Thyroid gland (tissue), 4 donors: Measurements from ENCODE around the gene PABPN1L. TPM values are rescaled to one million over a fixed set of nuclear protein-coding genes. Genes with fewer than 3 reads are reported as not detected.

ENCODE experiments used
- DNase-seq, 2 donors: peaks; one replicate each; pipeline ENCODE4 v3.0.0-alpha.2; 2019
- H3K27ac ChIP-seq, 3 donors: fragments of 200-600 bp; sonication (generic); 1 replicate in 2 of 3; 2 replicates in 1 of 3; pipeline ENCODE4 v1.5.1; 2016 to 2019; ENCODE audit warnings: mild to moderate bottlenecking in 1 of 3, moderate library complexity in 1 of 3
- H3K27me3 ChIP-seq: fragments of 200-600 bp; sonication (generic); one replicate; pipeline ENCODE4 v1.5.1; 2019
- H3K36me3 ChIP-seq, 2 donors: fragments of 200-600 bp; sonication (generic); one replicate each; pipeline ENCODE4 v1.5.1; 2016 to 2019
- H3K4me1 ChIP-seq, 2 donors: fragments of 200-600 bp; sonication (generic); one replicate each; pipeline ENCODE4 v1.5.1; 2017 to 2019
- H3K4me3 ChIP-seq, 3 donors: fragments of 200-600 bp; sonication (generic); replicated peaks in 1 of 3; 1 replicate in 2 of 3; 2 replicates in 1 of 3; pipeline ENCODE4 v1.5.1; 2016; ENCODE audit warnings: mild to moderate bottlenecking in 1 of 3
- H3K9me3 ChIP-seq: fragments of 200-600 bp; sonication (generic); one replicate; pipeline ENCODE4 v1.5.1; 2017
- CTCF ChIP-seq, 6 experiments: fragments of 200-600 bp in 3 of 6; fragments of 450-650 bp in 3 of 6; sonication (generic) in 3 of 6; IDR thresholded peaks; one replicate each; pipeline ENCODE4 v1.5.1; 2016 to 2019; ENCODE audit warnings: antibody characterized with exemption in 6 of 6, mild to moderate bottlenecking in 2 of 6, inconsistent platforms in 1 of 6, moderate library complexity in 1 of 6
- POLR2A ChIP-seq, 2 donors: fragments of 450-650 bp; IDR thresholded peaks; one replicate each; pipeline ENCODE4 v1.6.1; 2017; ENCODE audit warnings: antibody characterized with exemption in 2 of 2, mild to moderate bottlenecking in 2 of 2, moderate library complexity in 1 of 2
- WGBS, 2 donors: methylation state at CpG; one replicate each; pipeline ENCODE4 v1.1.5; 2017; 5-methylcytosine and 5-hydroxymethylcytosine counted together
- intact Hi-C: fragments of 100-400 bp; cut with DNase I; formaldehyde crosslinking; loops from one replicate; pipeline ENCODE4 v1.15.1; 2023
- total RNA-seq, 4 donors: library from RNA; depleted of rRNA; stranded (reverse); fragments of >200 nt; gene quantifications; one replicate each; pipeline ENCODE4 v1.2.3, GENCODE V29; 2016

PABPN1L gene
- total RNA-seq, 4 donors from 2014 or later, result not detected

- TF ChIP-seq POLR2A (IDR thresholded peaks at IDR 0.05) (no peak), CTCF (IDR thresholded peaks at IDR 0.05) (no peak)
- no peaks in the 10 kb centered on the region for H3K4me1 ChIP-seq
- intact Hi-C loops, result no loop called here
- peaks cover 8 to 10% of the 10 kb centered on the region in 2 donors for H3K36me3 ChIP-seq
- 92 to 96% methylated on average over 19 of the region's 19 CpGs for whole genome bisulfite sequencing, 2 donors
- H3K27ac ChIP-seq, result no peak overlapping the region
- DNase-seq, result no peak
- no peaks in the 10 kb centered on the region for H3K9me3 ChIP-seq
- H3K27me3 ChIP-seq, result no peaks in the 10 kb centered on the region
- H3K4me3 ChIP-seq, result no peak overlapping the region
These were observed 27.9 kb downstream of the PABPN1L start for GRCh38 chr16:88838566-88838965.

DNA sequence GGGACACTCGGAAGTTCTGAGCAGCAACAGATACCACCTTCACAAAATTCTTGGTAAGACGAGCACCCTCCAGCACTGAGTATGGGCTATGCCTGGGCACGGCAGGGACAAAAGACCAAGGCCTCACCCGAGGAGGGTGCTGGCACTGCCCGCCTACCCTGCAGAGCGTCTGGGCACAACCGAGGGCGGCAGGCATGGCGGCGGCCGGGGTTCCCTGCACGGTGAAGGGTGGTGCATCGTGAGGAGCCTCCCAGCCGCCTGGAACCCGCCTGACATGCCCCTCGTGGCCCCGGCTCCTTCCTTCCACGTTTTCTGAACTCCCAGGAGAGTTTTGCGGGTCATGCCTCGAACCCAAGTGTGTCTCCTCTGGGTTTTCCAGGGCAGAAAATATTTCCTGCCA is 28.7 kb downstream of the PABPN1L start:
- WGBS, 2 donors, result 94 to 97% methylated on average over 9 to 18 of the region's 20 CpGs
- intact Hi-C loops, result no loop called here
- no peaks in the 10 kb centered on the region for H3K9me3 ChIP-seq
- H3K27me3 ChIP-seq, result no peaks in the 10 kb centered on the region
- no peak for DNase-seq
- H3K36me3 ChIP-seq, result peaks cover 8 to 10% of the 10 kb centered on the region in 2 donors
- no peaks in the 10 kb centered on the region for H3K4me1 ChIP-seq
- TF ChIP-seq POLR2A (IDR thresholded peaks at IDR 0.05), result no peak
- no peak for TF ChIP-seq CTCF (IDR thresholded peaks at IDR 0.05)
- no peak overlapping the region for H3K27ac ChIP-seq
- no peak overlapping the region for H3K4me3 ChIP-seq

- intact Hi-C loops, result no loop called here
These were observed 29.7 kb downstream of the PABPN1L start for GRCh38 chr16:88836791-88837190.

DNA sequence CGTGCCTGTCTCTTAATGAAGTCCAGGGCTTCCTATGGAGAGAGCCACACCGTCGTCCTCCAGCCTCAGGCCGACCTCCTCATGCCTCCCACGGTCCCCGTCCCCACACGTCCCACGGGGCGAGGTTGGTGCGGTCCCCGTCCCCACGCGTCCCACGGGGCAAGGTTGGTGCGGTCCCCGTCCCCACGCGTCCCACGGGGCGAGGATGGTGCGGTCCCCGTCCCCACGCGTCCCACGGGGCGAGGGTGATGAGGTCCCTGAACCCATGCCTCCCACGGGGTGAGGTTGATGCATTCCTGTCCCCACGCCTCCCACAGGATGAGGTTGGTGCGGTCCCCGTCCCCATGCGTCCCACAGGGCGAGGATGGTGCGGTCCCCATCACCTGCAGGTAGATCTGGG is 30.6 kb downstream of the PABPN1L start:
- DNase-seq, result no peak
- WGBS, 2 donors, result 94 to 96% methylated on average over 32 to 33 of the region's 33 CpGs
- Histone ChIP-seq H3K27me3 (no peaks in the 10 kb centered on the region), H3K36me3 (peaks cover 8 to 10% of the 10 kb centered on the region in 2 donors), H3K4me1 (no peaks in the 10 kb centered on the region), H3K27ac (no peak overlapping the region), H3K9me3 (no peaks in the 10 kb centered on the region), H3K4me3 (no peak overlapping the region)
- TF ChIP-seq POLR2A (IDR thresholded peaks at IDR 0.05), result no peak
- TF ChIP-seq CTCF (IDR thresholded peaks at IDR 0.05), result no peak
- intact Hi-C loops, result no loop called here

More at GRCh38 chr16:88836791-88837190, 29.7 kb downstream of the PABPN1L start:
- no peaks in the 10 kb centered on the region for H3K4me1 ChIP-seq
- H3K4me3 ChIP-seq, result no peak overlapping the region
- 86 to 97% methylated on average over 11 to 14 of the region's 17 CpGs for WGBS, 2 donors
- peaks cover 8 to 10% of the 10 kb centered on the region in 2 donors for H3K36me3 ChIP-seq
- no peaks in the 10 kb centered on the region for H3K9me3 ChIP-seq
- no peak for DNase-seq
- H3K27ac ChIP-seq, result no peak overlapping the region
- no peaks in the 10 kb centered on the region for H3K27me3 ChIP-seq
- TF ChIP-seq POLR2A (IDR thresholded peaks at IDR 0.05), result no peak
- TF ChIP-seq CTCF (IDR thresholded peaks at IDR 0.05), result no peak

DNA sequence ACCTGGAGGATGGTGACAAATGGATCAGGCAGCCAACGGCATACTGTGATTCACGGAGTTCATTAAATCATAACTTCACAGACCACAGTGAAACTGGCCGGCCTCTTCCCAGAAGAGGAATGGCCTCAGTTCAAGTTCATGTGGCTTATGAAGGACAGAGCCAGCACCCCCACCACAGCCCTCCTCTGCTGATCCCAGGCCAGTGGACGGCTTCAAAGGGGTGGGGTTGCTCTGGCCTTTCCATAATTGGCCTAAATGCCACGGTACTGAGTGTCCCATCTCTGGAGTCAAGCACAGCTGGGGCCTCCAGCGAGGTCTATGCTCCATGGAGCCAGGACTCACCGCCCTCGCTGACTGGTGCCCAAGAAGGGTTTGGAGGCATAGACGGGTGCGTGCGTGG is 31.1 kb downstream of the PABPN1L start:
- H3K27me3 ChIP-seq, result no peaks in the 10 kb centered on the region
- DNase-seq, result peak in 1 of 2 donors; percentile 21

More for the DNA sequence above, 31.1 kb downstream of the PABPN1L start:
- Histone ChIP-seq H3K36me3 (peaks cover 7 to 8% of the 10 kb centered on the region in 2 donors), H3K4me3 (no peak overlapping the region), H3K4me1 (no peaks in the 10 kb centered on the region), H3K9me3 (no peaks in the 10 kb centered on the region), H3K27ac (no peak overlapping the region)
- intact Hi-C loops, result no loop called here
- WGBS, 2 donors, result 77 to 85% methylated on average over 6 to 7 of the region's 11 CpGs
- TF ChIP-seq POLR2A (IDR thresholded peaks at IDR 0.05) (no peak), CTCF (IDR thresholded peaks at IDR 0.05) (no peak)
